Right lobe of liver (tissue), 6 donors: ENCODE results near the gene AP3D1. TPM values are rescaled to one million over a fixed set of nuclear protein-coding genes. Genes with fewer than 3 reads are reported as not detected.

Experiments
- ATAC-seq, 4 donors: fragments of 200-7000 bp; cut with Tn5 transposase; one replicate each; pipeline ENCODE4 v1.9.1; 2020; ENCODE audit warnings: mild to moderate bottlenecking in 4 of 4, moderate library complexity in 4 of 4
- DNase-seq, 3 donors: peaks; one replicate each; pipeline ENCODE4 v3.0.0-alpha.2; 2020
- H3K27ac ChIP-seq, 3 donors: fragments of 200-600 bp; one replicate each; pipeline ENCODE4 v1.8.0; 2022
- H3K27me3 ChIP-seq, 2 donors: fragments of 200-600 bp; one replicate each; pipeline ENCODE4 v1.8.0; 2022
- H3K36me3 ChIP-seq, 4 donors: fragments of 200-600 bp; sonication (generic) in 1 of 4; one replicate each; pipeline versions ENCODE4 v1.5.1 to v1.8.0; 2017 to 2022; ENCODE audit warnings: control low read depth in 1 of 4
- H3K4me1 ChIP-seq, 4 donors: fragments of 200-600 bp; sonication (generic) in 1 of 4; one replicate each; pipeline versions ENCODE4 v1.5.1 to v1.8.0; 2017 to 2022; ENCODE audit warnings: control low read depth in 1 of 4
- H3K4me3 ChIP-seq, 3 donors: fragments of 200-600 bp; one replicate each; pipeline ENCODE4 v1.8.0; 2022
- H3K9me3 ChIP-seq, 4 donors: fragments of 200-600 bp; sonication (generic) in 1 of 4; one replicate each; pipeline versions ENCODE4 v1.5.1 to v1.8.0; 2017 to 2022; ENCODE audit warnings: control low read depth in 1 of 4
- CTCF ChIP-seq, 4 donors: fragments of 200-600 bp in 3 of 4; fragments of 450-650 bp in 1 of 4; IDR thresholded peaks; one replicate each; pipeline versions ENCODE4 v1.5.1 to v1.8.0; 2016 to 2022; ENCODE audit warnings: antibody characterized with exemption in 4 of 4, mild to moderate bottlenecking in 2 of 4
- POLR2A ChIP-seq: fragments of 450-650 bp; IDR thresholded peaks from one replicate; pipeline ENCODE4 v1.6.1; 2017; ENCODE audit warnings: antibody characterized with exemption, mild to moderate bottlenecking
- WGBS: methylation state at CpG from one replicate; pipeline ENCODE4 v1.1.6; 2018; ENCODE audit warnings: low coverage, low lambda C conversion rate; ENCODE audit not compliant: insufficient coverage; ENCODE audit errors: missing lambda C conversion rate; 5-methylcytosine and 5-hydroxymethylcytosine counted together
- intact Hi-C, 2 donors: fragments of 100-400 bp; cut with DNase I; formaldehyde crosslinking; loops; one replicate each; pipeline versions ENCODE4 v1.11.2 to v1.14.1; 2022
- total RNA-seq, 6 experiments: library from RNA; depleted of rRNA in 2 of 6; stranded (reverse); fragments of >200 nt in 2 of 6; fragmentation: NEBNext Ultra II Directional in 3 of 6; extraction: Animal tissue kit (Norgen Biotek cat#: 25700) in 3 of 6; gene quantifications; one replicate each; pipeline versions ENCODE4 v1.1.0 to v1.2.4, GENCODE V29; 2016 to 2023
- donor health status: DM: no; HTN: yes; CAD: no.
- donor health status: DM: no; HTN: no; CAD: no.
- donor health status: DM: no; HTN: no; CAD: no.
- donor health status: DM: no; HTN: yes; CAD: no.
- donor health status: DM: no; HTN: yes; CAD: no.

AP3D1 gene
- total RNA-seq, 6 experiments from 2014 or later: 55.5 to 99.0 (median 65.5) TPM

DNA sequence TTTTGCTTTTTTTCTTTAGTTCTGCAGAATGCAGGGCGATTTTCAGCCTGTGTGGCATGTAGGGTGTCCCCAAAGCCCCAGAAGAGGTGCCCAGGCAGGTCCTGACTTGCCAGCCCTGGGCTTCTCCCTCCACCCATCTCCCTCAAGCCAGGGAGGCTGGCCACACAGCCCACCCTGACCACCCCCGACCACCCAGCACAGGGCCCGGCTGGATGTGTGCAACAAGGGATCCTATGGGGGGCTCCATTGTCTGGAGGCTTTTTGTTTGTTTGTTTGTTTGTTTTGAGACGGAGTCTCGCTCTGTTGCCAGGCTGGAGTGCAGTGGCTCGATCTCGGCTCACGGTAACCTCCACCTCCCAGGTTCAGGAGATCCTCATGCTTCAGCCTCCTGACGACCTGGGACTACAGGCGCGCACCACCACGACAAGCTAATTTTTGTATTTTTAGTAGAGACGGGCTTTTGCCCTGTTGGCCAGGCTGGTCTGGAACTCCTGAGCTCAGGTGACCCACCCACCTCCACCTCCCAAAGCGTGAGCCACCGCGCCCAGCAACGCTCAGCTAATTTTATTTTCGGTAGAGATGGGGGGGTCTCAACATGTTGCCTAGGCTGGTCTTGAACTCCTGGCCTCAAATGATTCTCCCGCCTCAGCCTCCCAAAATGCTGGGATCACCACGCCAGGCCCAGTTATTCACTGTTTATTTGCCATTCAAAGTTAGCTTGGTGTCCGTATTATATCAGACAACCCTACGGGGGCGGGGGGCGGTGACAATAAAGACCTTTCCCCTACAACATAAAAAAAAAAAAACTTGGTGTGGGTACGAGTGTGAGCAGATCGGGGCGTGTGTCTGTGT, 92.6 kb downstream of the AP3D1 start:
- ATAC-seq (no peak), DNase-seq (no peak)
- no peaks in the 10 kb centered on the region for H3K36me3 ChIP-seq
- peaks cover 0 to 32% (median 14%) of the 10 kb centered on the region in 4 donors for H3K4me1 ChIP-seq
- no peaks in the 10 kb centered on the region for H3K27me3 ChIP-seq
- H3K27ac ChIP-seq: peak overlapping the region; percentile 99 to 100 (median 100)
- 68% methylated on average over 17 of the region's 27 CpGs for WGBS
- intact Hi-C loops: no loop called here
- no peak for TF ChIP-seq CTCF (IDR thresholded peaks at IDR 0.05)
- no peak for TF ChIP-seq POLR2A
- no peaks in the 10 kb centered on the region for H3K9me3 ChIP-seq
- no peak overlapping the region for H3K4me3 ChIP-seq

DNA sequence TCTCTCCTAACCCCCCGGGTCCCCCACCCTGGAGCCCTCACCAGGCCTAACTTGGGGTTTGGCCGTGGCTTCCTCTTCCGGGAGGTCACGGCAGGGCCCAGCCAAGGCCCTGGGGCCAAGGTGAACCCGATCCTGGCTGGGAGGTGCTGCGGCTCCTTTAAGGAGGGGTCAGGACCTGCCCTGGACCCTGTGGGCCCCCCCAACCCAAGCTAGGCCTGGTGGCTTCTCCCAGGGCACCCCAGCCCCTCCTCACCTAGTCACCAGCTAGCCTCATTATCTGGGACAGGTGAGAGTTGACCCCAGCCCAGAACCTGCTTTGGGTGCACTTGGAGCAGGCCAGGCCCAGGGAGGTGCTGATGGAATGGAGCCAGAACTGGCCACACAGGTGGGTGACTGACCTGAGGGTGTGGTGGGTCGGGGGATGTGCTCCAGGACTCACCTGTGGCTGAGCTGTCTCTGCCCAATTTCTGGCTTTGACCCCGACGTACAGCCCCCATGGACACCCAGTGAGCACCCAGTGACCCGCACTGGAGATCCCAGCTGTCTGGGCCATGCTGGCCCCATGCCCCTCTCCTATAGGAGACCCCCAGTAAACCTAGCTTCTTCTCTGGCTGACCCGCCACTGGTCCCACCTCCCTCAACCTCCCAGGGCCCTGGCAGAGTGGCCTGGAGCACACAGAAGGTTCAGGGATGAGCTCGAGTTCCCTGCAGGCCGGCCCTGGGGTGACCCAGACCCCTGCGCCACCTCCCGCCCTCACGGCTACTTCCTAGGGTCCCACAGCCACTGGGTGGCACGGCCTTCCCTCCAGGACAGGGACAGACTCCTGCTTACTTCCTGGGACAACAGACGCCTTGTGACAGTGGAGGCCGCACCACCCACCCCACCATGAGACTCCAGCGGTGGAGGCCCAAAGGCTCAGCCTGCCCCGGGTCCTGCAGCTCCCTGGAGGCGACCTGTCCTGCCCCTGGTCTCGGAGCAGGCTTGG, 93.6 kb downstream of the AP3D1 start:
- intact Hi-C loops: no loop called here
- Histone ChIP-seq H3K9me3 (no peaks in the 10 kb centered on the region), H3K27ac (peak overlapping the region in 2 of 3 donors; percentile 29 to 100), H3K4me1 (peaks cover 0 to 42% (median 17%) of the 10 kb centered on the region in 4 donors), H3K4me3 (no peak overlapping the region), H3K36me3 (no peaks in the 10 kb centered on the region), H3K27me3 (no peaks in the 10 kb centered on the region)
- TF ChIP-seq POLR2A (no peak), CTCF (IDR thresholded peaks at IDR 0.05) (no peak)
- ATAC-seq: no peak
- DNase-seq: peak in 2 of 3 donors; percentile 34 to 52
- WGBS: no CpG with 5 or more reads among the region's 23 CpGs

GRCh38 chr19:2056837-2057192, 94.6 kb downstream of the AP3D1 start:
- Histone ChIP-seq H3K9me3 (no peaks in the 10 kb centered on the region), H3K36me3 (no peaks in the 10 kb centered on the region), H3K27ac (peak overlapping the region in 1 of 3 donors; percentile 29), H3K4me3 (no peak overlapping the region), H3K27me3 (no peaks in the 10 kb centered on the region), H3K4me1 (peaks cover 0 to 50% (median 17%) of the 10 kb centered on the region in 4 donors)
- TF ChIP-seq POLR2A: no peak
- no peak for TF ChIP-seq CTCF (IDR thresholded peaks at IDR 0.05)
- DNase-seq: peak in 1 of 3 donors; percentile 55
- intact Hi-C loops: no loop called here
- 53% methylated on average over 4 of the region's 5 CpGs for WGBS
- no peak for ATAC-seq

GRCh38 chr19:2055931-2056836, 95.2 kb downstream of the AP3D1 start:
- no peak overlapping the region for H3K4me3 ChIP-seq
- H3K9me3 ChIP-seq: no peaks in the 10 kb centered on the region
- peak overlapping the region; percentile 58 to 80 (median 63) for H3K27ac ChIP-seq
- TF ChIP-seq POLR2A (no peak), CTCF (IDR thresholded peaks at IDR 0.05) (no peak)
- peaks cover 0 to 55% (median 22%) of the 10 kb centered on the region in 4 donors for H3K4me1 ChIP-seq
- H3K36me3 ChIP-seq: no peaks in the 10 kb centered on the region
- DNase-seq (peak in 2 of 3 donors; percentile 37 to 59), ATAC-seq (no peak)
- WGBS: 35% methylated on average over 5 of the region's 22 CpGs
- no peaks in the 10 kb centered on the region for H3K27me3 ChIP-seq
- intact Hi-C loops: no loop called here
